ENCODE results near the gene RNF103. TPM values are rescaled to one million over a fixed set of nuclear protein-coding genes. Genes with fewer than 3 reads are reported as not detected.

The RNF103 gene
- total and polyA plus RNA-seq, 2 of the 13 experiments (the other 11 are each of a cell fraction or from before 2014, with no cell fraction given), result 19.8 to 21.1 TPM

GRCh38 chr2:86562485-86562921 lies 61.2 kb downstream of the RNF103 start (continued):
- TF ChIP-seq CCDC6 (CRISPR knock-in tag; IDR thresholded peaks at IDR 0.05), result peak; percentile 60; the same call in 1 of the 2 replicates
- no peak for TF ChIP-seq NR2F2 (IDR thresholded peaks at IDR 0.05; ENCODE audit: borderline replicate concordance, low read depth)
- TF ChIP-seq ZHX2 (IDR thresholded peaks at IDR 0.05; ENCODE audit: low read depth), result no peak; the same call in 1 of the 2 replicates
- TF ChIP-seq ZHX2 (CRISPR knock-in tag; IDR thresholded peaks at IDR 0.05; ENCODE audit: borderline replicate concordance), result no peak
- peak; percentile 97 for TF ChIP-seq THAP9 (CRISPR knock-in tag; IDR thresholded peaks at IDR 0.05; ENCODE audit: borderline replicate concordance)
- no peak; the same call in 1 of the 2 replicates for TF ChIP-seq ZNF337 (CRISPR knock-in tag; IDR thresholded peaks at IDR 0.05; ENCODE audit: borderline replicate concordance, low read depth)
- 0 out of 2 replicates have a peak, but pooled peaks have one; percentile 28 for TF ChIP-seq ZNF142 (CRISPR knock-in tag; IDR thresholded peaks at IDR 0.05)
- 0 out of 2 replicates have a peak, but pooled peaks have one; percentile 33 for TF ChIP-seq ZNF777 (CRISPR knock-in tag; IDR thresholded peaks at IDR 0.05)
- no peak for TF ChIP-seq DBP (CRISPR knock-in tag; IDR thresholded peaks at IDR 0.05; ENCODE audit: not compliant biosample characterization)
- TF ChIP-seq GLI4 (CRISPR knock-in tag; IDR thresholded peaks at IDR 0.05; ENCODE audit: borderline replicate concordance), result no peak
- no peak for TF ChIP-seq ZNF713 (CRISPR knock-in tag; IDR thresholded peaks at IDR 0.05)
- no peak for TF ChIP-seq HOXA5 (CRISPR knock-in tag; IDR thresholded peaks at IDR 0.05)
- TF ChIP-seq NONO (IDR thresholded peaks at IDR 0.05), result no peak
- TF ChIP-seq NONO (CRISPR knock-in tag; conservative IDR thresholded peaks at IDR 0.05), result no peak

Measured in HepG2 (cell line).